Liver (tissue), 3 donors: ENCODE results near the gene STPG4.

Source experiments
- CTCF ChIP-seq: fragments of 150-350 bp; IDR thresholded peaks from 2 replicates; pipeline ENCODE4 v1.5.1; 2017; ENCODE audit warnings: improper control_type of control experiment, low read depth, low read length; ENCODE audit not compliant: missing input control
- SP1 ChIP-seq: IDR thresholded peaks from 2 replicates; pipeline ENCODE4 v1.6.1; 2018; ENCODE audit warnings: antibody characterized with exemption, mild to moderate bottlenecking
- YY1 ChIP-seq: IDR thresholded peaks from 2 replicates; pipeline ENCODE4 v1.6.1; 2016; ENCODE audit warnings: antibody characterized with exemption, mild to moderate bottlenecking
- donor health status: healthy.
- donor health status: healthy.

- TF ChIP-seq CTCF (no peak), SP1 (no peak), YY1 (no peak)
Measured at GRCh38 chr2:47037678-47038077, 117.4 kb downstream of the STPG4 start.
